H1 (cell line): ENCODE results near the gene TTLL5. TPM values are rescaled to one million over a fixed set of nuclear protein-coding genes. Genes with fewer than 3 reads are reported as not detected.
"Not testable (repeated sequence)": the region's sequence is repeated elsewhere in the genome, so short reads cannot be mapped to it uniquely, and the experiment has no call there.

Experiments used
- CTCF ChIA-PET: fragments of 300-600 bp; sonication (Branson Sonifier 250); formaldehyde crosslinking; loops from one replicate; lab custom pipeline; 2021; ENCODE audit not compliant: partially characterized antibody; lab: Charles Lee
- POLR2A ChIA-PET: fragments of 300-600 bp; sonication (Branson Sonifier 250); formaldehyde crosslinking; loops from one replicate; lab custom pipeline; 2021; ENCODE audit warnings: inconsistent platforms; ENCODE audit not compliant: partially characterized antibody; lab: Charles Lee
- DNase-seq, 2 experiments: peaks; one replicate each; pipeline versions ENCODE4 v3.0.0 to v3.0.0-alpha.2; 2010 to 2022; ENCODE audit warnings: low spot score in 2 of 2, low read depth in 1 of 2, mixed read lengths in 1 of 2
- FAIRE-seq: peaks from 2 replicates; lab custom pipeline; 2011; peaks lifted over from hg19 to GRCh38; lab: Jason Lieb, UNC
- H2AFZ ChIP-seq: 2 replicates; pipeline ENCODE4 v1.8.1; 2012; ENCODE audit warnings: low read length, inconsistent platforms
- H2AK5ac ChIP-seq: 2 replicates; pipeline ENCODE4 v1.6.1; 2013; ENCODE audit warnings: low read depth, low read length
- H2BK120ac ChIP-seq: replicated peaks from 2 replicates; pipeline ENCODE3; 2013; ENCODE audit warnings: low read depth, low read length, inconsistent platforms
- H2BK12ac ChIP-seq: 2 replicates; pipeline ENCODE4 v1.6.1; 2013; ENCODE audit warnings: low read depth, low read length
- H2BK15ac ChIP-seq: 2 replicates; pipeline ENCODE4 v1.6.1; 2013; ENCODE audit warnings: low read length
- H2BK20ac ChIP-seq: 2 replicates; pipeline ENCODE4 v1.6.1; 2013; ENCODE audit warnings: low read length
- H2BK5ac ChIP-seq: 2 replicates; pipeline ENCODE4 v1.6.1; 2013; ENCODE audit warnings: low read depth, low read length
- H3K14ac ChIP-seq: 2 replicates; pipeline ENCODE4 v1.6.1; 2013; ENCODE audit warnings: inconsistent platforms; ENCODE audit not compliant: insufficient read length
- H3K18ac ChIP-seq: 2 replicates; pipeline ENCODE4 v1.6.1; 2013; ENCODE audit warnings: low read length; ENCODE audit errors: extremely low read depth
- H3K23ac ChIP-seq: 2 replicates; pipeline ENCODE4 v1.6.1; 2013; ENCODE audit warnings: inconsistent platforms; ENCODE audit not compliant: insufficient read length
- H3K23me2 ChIP-seq: 2 replicates; pipeline ENCODE4 v1.6.1; 2013; ENCODE audit warnings: low read depth, low read length
- H3K27ac ChIP-seq: 2 replicates; pipeline ENCODE4 v1.6.1; 2011; ENCODE audit warnings: low read depth, low read length, inconsistent platforms
- H3K27me3 ChIP-seq, 4 experiments: replicated peaks in 1 of 4; 1 replicate in 1 of 4; 2 replicates in 3 of 4; pipeline versions ENCODE4 v1.6.1 to v1.8.1; 2011 to 2013; ENCODE audit warnings: low read length in 3 of 4, mild to moderate bottlenecking in 3 of 4, inconsistent platforms in 2 of 4, mixed read lengths in 2 of 4, moderate library complexity in 1 of 4; ENCODE audit not compliant: control insufficient read depth in 3 of 4, insufficient read depth in 3 of 4; ENCODE audit errors: extremely low read depth in 1 of 4
- H3K36me3 ChIP-seq, 4 experiments: 2 replicates each; pipeline versions ENCODE4 v1.6.1 to v1.8.1; 2011 to 2013; ENCODE audit warnings: mild to moderate bottlenecking in 4 of 4, low read length in 3 of 4, moderate library complexity in 2 of 4, control low read depth in 1 of 4, inconsistent platforms in 1 of 4; ENCODE audit not compliant: insufficient read depth in 4 of 4, control insufficient read depth in 2 of 4
- H3K4ac ChIP-seq: replicated peaks from 2 replicates; pipeline ENCODE3; 2013; ENCODE audit warnings: low read length, low read depth, mixed read lengths, inconsistent platforms; ENCODE audit not compliant: insufficient read length
- H3K4me1 ChIP-seq, 4 experiments: replicated peaks in 1 of 4; 1 replicate in 1 of 4; 2 replicates in 3 of 4; pipeline versions ENCODE4 v1.6.1 to v1.8.1; 2011 to 2013; ENCODE audit warnings: low read length in 3 of 4, inconsistent platforms in 2 of 4, mixed read lengths in 1 of 4; ENCODE audit not compliant: insufficient read depth in 4 of 4, control insufficient read depth in 3 of 4
- H3K4me2 ChIP-seq, 2 experiments: 2 replicates each; pipeline versions ENCODE4 v1.6.1 to v1.8.1; 2011 to 2013; ENCODE audit warnings: low read depth in 2 of 2, low read length in 2 of 2, control low read depth in 1 of 2, inconsistent platforms in 1 of 2, mild to moderate bottlenecking in 1 of 2; ENCODE audit not compliant: insufficient read depth in 1 of 2
- H3K4me3 ChIP-seq, 4 experiments: fragments of 200-600, 300-600 bp in 1 of 4; sonication (generic), shearing (Covaris generic), sonication (Bioruptor Twin) in 1 of 4; 2 replicates each; pipeline versions ENCODE4 v1.5.1 to v1.8.1; 2011 to 2016; ENCODE audit warnings: low read length in 4 of 4, low read depth in 3 of 4, control low read depth in 2 of 4, inconsistent platforms in 2 of 4, mild to moderate bottlenecking in 2 of 4, mixed read lengths in 1 of 4, moderate library complexity in 1 of 4; ENCODE audit not compliant: insufficient read depth in 2 of 4; ENCODE audit errors: extremely low read depth in 1 of 4
- H3K56ac ChIP-seq: replicated peaks from 2 replicates; pipeline ENCODE3; 2013; ENCODE audit warnings: low read depth, mild to moderate bottlenecking, mixed read lengths, low read length, inconsistent platforms; ENCODE audit not compliant: insufficient read length
- H3K79me1 ChIP-seq: 2 replicates; pipeline ENCODE4 v1.6.1; 2013; ENCODE audit warnings: low read depth, low read length, control low read depth
- H3K79me2 ChIP-seq, 2 experiments: 2 replicates each; pipeline versions ENCODE4 v1.6.1 to v1.8.1; 2012 to 2013; ENCODE audit warnings: low read length in 2 of 2, mild to moderate bottlenecking in 2 of 2, inconsistent platforms in 1 of 2; ENCODE audit not compliant: insufficient read depth in 2 of 2, control insufficient read depth in 1 of 2
- H3K9ac ChIP-seq, 4 experiments: replicated peaks in 1 of 4; 1 replicate in 1 of 4; 2 replicates in 3 of 4; pipeline versions ENCODE4 v1.6.1 to v1.8.1; 2011 to 2013; ENCODE audit warnings: low read depth in 3 of 4, low read length in 3 of 4, control low read depth in 2 of 4, mild to moderate bottlenecking in 2 of 4, moderate library complexity in 2 of 4, inconsistent platforms in 1 of 4; ENCODE audit errors: extremely low read depth in 1 of 4
- H3K9me3 ChIP-seq, 2 experiments: 2 replicates each; pipeline versions ENCODE4 v1.6.1 to v1.8.1; 2012 to 2013; ENCODE audit warnings: mild to moderate bottlenecking in 2 of 2, moderate library complexity in 2 of 2, control low read depth in 1 of 2, inconsistent platforms in 1 of 2, low read depth in 1 of 2, low read length in 1 of 2, mixed read lengths in 1 of 2; ENCODE audit not compliant: insufficient read depth in 2 of 2
- H4K20me1 ChIP-seq, 2 experiments: replicated peaks in 1 of 2; 2 replicates each; pipeline versions ENCODE3 to v1.8.1; 2011 to 2013; ENCODE audit warnings: inconsistent platforms in 2 of 2, low read length in 2 of 2, mild to moderate bottlenecking in 1 of 2; ENCODE audit not compliant: insufficient read depth in 2 of 2, control insufficient read depth in 1 of 2
- H4K5ac ChIP-seq: 2 replicates; pipeline ENCODE4 v1.6.1; 2013; ENCODE audit warnings: low read length, low read depth, mixed read lengths, inconsistent platforms; ENCODE audit not compliant: insufficient read length
- H4K8ac ChIP-seq: 2 replicates; pipeline ENCODE4 v1.8.0; 2013; ENCODE audit warnings: mild to moderate bottlenecking, moderate library complexity, low read length, inconsistent platforms; ENCODE audit not compliant: insufficient read depth; ENCODE audit errors: extremely low read depth
- H4K91ac ChIP-seq: replicated peaks from 2 replicates; pipeline ENCODE3; 2013; ENCODE audit warnings: low read length, mixed read lengths, inconsistent platforms; ENCODE audit not compliant: insufficient read length
- EP300 ChIP-seq, 2 experiments: IDR thresholded peaks; 1 replicate in 1 of 2; 2 replicates in 1 of 2; pipeline ENCODE4 v1.6.1; 2011 to 2012; ENCODE audit warnings: low read depth in 2 of 2, low read length in 2 of 2, mild to moderate bottlenecking in 2 of 2, borderline replicate concordance in 1 of 2, inconsistent platforms in 1 of 2, moderate library complexity in 1 of 2
- WGBS, 2 experiments: shearing (Covaris generic) in 1 of 2; methylation state at CpG; one replicate each; pipeline versions ENCODE4 v1.1.6 to v1.1.7; 2013 to 2015; ENCODE audit warnings: low lambda C conversion rate in 2 of 2, mixed read lengths in 2 of 2, inconsistent platforms in 1 of 2, low coverage in 1 of 2, missing lambda C conversion rate in 1 of 2; ENCODE audit not compliant: insufficient replicate concordance in 2 of 2, insufficient coverage in 1 of 2, insufficient read length in 1 of 2; ENCODE audit errors: extremely low coverage in 1 of 2, missing lambda C conversion rate in 1 of 2; 5-methylcytosine and 5-hydroxymethylcytosine counted together
- polyA plus RNA-seq, 7 experiments: library from polyadenylated mRNA; depleted of rRNA in 3 of 7; stranded (reverse) in 5 of 7; unstranded in 2 of 7; fragments of >200 nt in 5 of 7; fragments of 200-250 nt in 2 of 7; gene quantifications; 1 replicate in 5 of 7; 2 replicates in 1 of 7; 4 replicates in 1 of 7; pipeline versions ENCODE4 v1.2.1 to v1.2.3, GENCODE V29; 2011 to 2013; ENCODE audit warnings: missing spikeins in 2 of 7, mixed read lengths in 2 of 7
- total RNA-seq: library from RNA; stranded (reverse); fragmentation: NEBNext Ultra II Directional; extraction: Animal tissue kit (Norgen Biotek cat#: 25700); gene quantifications from 2 replicates; pipeline ENCODE4 v1.2.1, GENCODE V29; 2021

The TTLL5 gene
- total and polyA plus RNA-seq, 2 of the 8 experiments (the other 6 are each of a cell fraction or from before 2014, with no cell fraction given), result 16.1 to 45.9 TPM

DNA sequence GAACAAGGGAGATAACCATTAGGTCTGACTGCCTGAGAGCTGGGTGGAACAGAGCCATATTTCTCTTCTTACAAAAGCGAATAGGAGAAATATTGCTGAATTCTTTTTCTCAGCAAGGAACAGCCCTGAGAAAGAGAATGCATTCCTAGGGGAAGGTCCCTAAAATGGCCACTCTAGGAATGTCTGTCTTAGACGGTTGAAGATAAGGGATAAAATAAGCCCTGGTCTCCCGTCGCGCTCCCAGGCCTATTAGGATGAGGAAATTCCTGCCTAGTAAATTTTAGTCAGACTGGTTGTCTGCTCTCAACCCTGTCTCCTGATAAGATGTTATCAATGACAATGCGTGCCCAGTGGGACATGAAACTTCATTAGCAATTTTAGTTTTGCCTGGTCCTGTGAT, 34.0 kb downstream of the TTLL5 start:
- H2BK5ac ChIP-seq, FAIRE-seq: not testable (repeated sequence)

More for the DNA sequence above, 34.0 kb downstream of the TTLL5 start:
- H3K23me2 ChIP-seq, H4K8ac ChIP-seq, DNase-seq, H3K9me3 ChIP-seq, H2BK120ac ChIP-seq, H2BK12ac ChIP-seq, H3K14ac ChIP-seq, H2AFZ ChIP-seq, H3K56ac ChIP-seq, H3K27me3 ChIP-seq, H4K20me1 ChIP-seq, H3K18ac ChIP-seq, H3K79me1 ChIP-seq, H2BK20ac ChIP-seq, H3K23ac ChIP-seq, H3K9ac ChIP-seq, POLR2A ChIA-PET, H2BK15ac ChIP-seq, H3K4me2 ChIP-seq, H3K4ac ChIP-seq, H3K4me3 ChIP-seq, H3K27ac ChIP-seq, H3K79me2 ChIP-seq, H2AK5ac ChIP-seq, H4K91ac ChIP-seq, H4K5ac ChIP-seq, H3K4me1 ChIP-seq: not testable (repeated sequence)
- 97% methylated on average over 6 of the region's 6 CpGs; no CpG with 5 or more reads in 1 of the 2 experiments for WGBS, 2 experiments
- peaks cover 6 to 53% (median 25%) of the 10 kb centered on the region in 4 experiments; a peak in 7 of 8 replicates for H3K36me3 ChIP-seq
- peak in 1 of 2 experiments; percentile 53; a peak in 1 of 3 replicates for TF ChIP-seq EP300 (IDR thresholded peaks at IDR 0.05; ENCODE audit: borderline replicate concordance in 1 of 2, low read depth in 2 of 2, low read length in 2 of 2)
- CTCF ChIA-PET, result interaction anchor here (1.6 kb wide), 1 partner anchor 14 kb away, joined by 7 read pairs; no protein-coding TSS in a partner anchor
